HepG2 (cell line): ENCODE measurements around the gene ANKS3. TPM values are rescaled to one million over a fixed set of nuclear protein-coding genes. Genes with fewer than 3 reads are reported as not detected.

ENCODE experiments used
- AHR ChIP-seq: IDR thresholded peaks from 2 replicates; pipeline ENCODE4 v1.6.1; 2018; ENCODE audit warnings: missing genetic modification reagents, missing compliant biosample characterization
- ARNT ChIP-seq: fragments of 450-650 bp; IDR thresholded peaks from 2 replicates; pipeline ENCODE4 v1.6.1; 2017
- HOXA7 ChIP-seq: sonication (generic); formaldehyde crosslinking; IDR thresholded peaks from 2 replicates; pipeline ENCODE4 v1.8.1; 2022; ENCODE audit warnings: mild to moderate bottlenecking, missing genetic modification reagents, moderate library complexity
- KMT2A ChIP-seq: sonication (generic); formaldehyde crosslinking; IDR thresholded peaks from 2 replicates; pipeline ENCODE4 v1.4.0; 2020; ENCODE audit warnings: missing genetic modification reagents
- MXI1 ChIP-seq: IDR thresholded peaks from 3 replicates; pipeline ENCODE4 v1.6.1; 2012; ENCODE audit warnings: low read depth, low read length, inconsistent platforms, borderline replicate concordance
- SPEN ChIP-seq: sonication (generic); formaldehyde crosslinking; IDR thresholded peaks from 2 replicates; pipeline ENCODE4 v1.5.1; 2020; ENCODE audit warnings: low read depth, mild to moderate bottlenecking, missing genetic modification reagents
- SRSF9 ChIP-seq: fragments of 200-400 bp; formaldehyde crosslinking; IDR thresholded peaks from 2 replicates; pipeline ENCODE4 v1.6.1; 2018; ENCODE audit warnings: borderline replicate concordance, mild to moderate bottlenecking, low read depth, low read length; ENCODE audit not compliant: insufficient read depth, poor library complexity, severe bottlenecking
- STAT6 ChIP-seq: sonication (generic); formaldehyde crosslinking; IDR thresholded peaks from 2 replicates; pipeline ENCODE4 v1.4.0; 2020; ENCODE audit warnings: missing genetic modification reagents, mild to moderate bottlenecking, borderline replicate concordance
- XBP1 ChIP-seq: sonication (generic); formaldehyde crosslinking; IDR thresholded peaks from 2 replicates; pipeline ENCODE4 v1.5.0; 2020; ENCODE audit warnings: missing genetic modification reagents
- ZNF12 ChIP-seq: sonication (generic); formaldehyde crosslinking; IDR thresholded peaks from 2 replicates; pipeline ENCODE4 v1.5.0; 2020; ENCODE audit warnings: missing genetic modification reagents
- ZNF451 ChIP-seq: sonication (generic); formaldehyde crosslinking; IDR thresholded peaks from 2 replicates; pipeline ENCODE4 v1.5.0; 2020; ENCODE audit warnings: mild to moderate bottlenecking, missing genetic modification reagents
- ZNF576 ChIP-seq: sonication (generic); formaldehyde crosslinking; IDR thresholded peaks from 2 replicates; pipeline ENCODE4 v1.4.0; 2020; ENCODE audit warnings: mild to moderate bottlenecking, missing genetic modification reagents
- ZNF652 ChIP-seq: IDR thresholded peaks from 2 replicates; pipeline ENCODE4 v1.6.1; 2016; ENCODE audit warnings: low read depth, borderline replicate concordance
- ZNF703 ChIP-seq: sonication (generic); formaldehyde crosslinking; IDR thresholded peaks from 2 replicates; pipeline ENCODE4 v1.5.1; 2020; ENCODE audit warnings: missing genetic modification reagents, mild to moderate bottlenecking, moderate library complexity, borderline replicate concordance
- polyA plus RNA-seq, 8 experiments: library from polyadenylated mRNA; depleted of rRNA in 3 of 8; stranded (reverse) in 7 of 8; unstranded in 1 of 8; fragments of >200 nt; fragmentation: Illumina TruSeq in 4 of 8; extraction: Trizol in 4 of 8; gene quantifications; 2 replicates each; pipeline versions ENCODE4 v1.2.1 to v1.2.3, GENCODE V29; 2011 to 2016; ENCODE audit warnings: low read depth in 4 of 8, missing spikeins in 1 of 8, mixed read lengths in 1 of 8; ENCODE audit not compliant: insufficient read depth in 1 of 8
- total RNA-seq, 5 experiments: library from RNA; depleted of rRNA; stranded (reverse); fragments of >200 nt; fragmentation: Illumina TruSeq; extraction: Trizol; gene quantifications; 2 replicates each; pipeline ENCODE4 v1.2.3, GENCODE V29; 2016; ENCODE audit warnings: low read depth in 1 of 5
- TF ChIP-seq, protein P1 (sequence below): sonication (generic); formaldehyde crosslinking; IDR thresholded peaks from 2 replicates; pipeline ENCODE4 v1.4.0; 2020; ENCODE audit warnings: missing genetic modification reagents
- TF ChIP-seq, protein P2 (sequence below): sonication (generic); formaldehyde crosslinking; IDR thresholded peaks from 2 replicates; pipeline ENCODE4 v1.4.0; 2020; ENCODE audit warnings: missing genetic modification reagents

ANKS3 gene
- total and polyA plus RNA-seq, 2 of the 13 experiments (the other 11 are each of a cell fraction or from before 2014, with no cell fraction given): 11.4 to 15.9 TPM

DNA sequence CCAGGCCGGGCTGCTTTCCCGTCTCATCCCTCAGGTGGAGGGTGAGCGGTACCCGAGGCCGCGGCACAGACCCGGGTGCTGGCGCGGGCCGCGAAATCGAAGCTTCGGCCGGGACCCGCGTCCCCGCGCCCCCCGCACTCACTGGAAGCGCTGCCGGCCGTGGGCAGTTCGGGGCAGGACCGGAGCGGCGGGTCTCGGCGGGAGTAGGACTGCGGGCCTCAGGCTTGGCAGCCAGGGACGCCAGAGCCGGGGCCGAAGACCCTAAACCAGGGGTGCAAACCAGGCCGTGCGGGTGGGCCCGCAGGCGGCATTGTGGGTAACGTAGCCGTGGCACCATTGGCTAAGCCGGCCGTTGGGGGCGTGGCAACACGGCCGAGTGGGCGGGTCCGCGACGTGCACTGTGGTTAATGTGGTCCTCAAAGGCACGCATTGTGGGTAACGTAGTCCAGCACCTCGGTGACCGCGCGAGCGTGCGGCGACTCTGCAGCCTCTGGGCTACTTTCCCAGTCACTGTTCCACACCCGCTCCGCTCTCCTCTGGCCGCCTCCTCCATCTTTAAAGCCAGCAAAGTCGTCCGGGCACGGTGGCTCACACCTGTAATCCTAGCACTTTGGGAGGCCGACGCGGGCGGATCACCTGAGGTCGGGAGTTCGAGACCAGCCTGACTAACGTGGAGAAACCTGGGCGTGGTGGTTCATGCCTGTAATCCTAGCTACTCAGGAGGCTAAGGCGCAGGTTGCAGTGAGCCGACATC is 33.0 kb upstream of the ANKS3 start, which contains the start of gene ZNF500 (continued):
- TF ChIP-seq ZNF576 (CRISPR knock-in tag): peak; percentile 84
- peak; percentile 89; the same call in 1 of the 3 replicates for TF ChIP-seq MXI1
- TF ChIP-seq XBP1: no peak
- TF ChIP-seq ZNF703 (CRISPR knock-in tag): no peak
- no peak for TF ChIP-seq ZNF652 (CRISPR knock-in tag)
- no peak for TF ChIP-seq ZNF451 (CRISPR knock-in tag)
- peak; percentile 73; the same call in 1 of the 2 replicates for TF ChIP-seq KMT2A (CRISPR knock-in tag)
- 0 out of 2 replicates have a peak, but pooled peaks have one; percentile 11 for TF ChIP-seq ZNF12
- no peak; the same call in 1 of the 2 replicates for TF ChIP-seq AHR
- no peak for TF ChIP-seq HOXA7
- TF ChIP-seq ARNT: no peak
- TF ChIP-seq, protein P1, sequence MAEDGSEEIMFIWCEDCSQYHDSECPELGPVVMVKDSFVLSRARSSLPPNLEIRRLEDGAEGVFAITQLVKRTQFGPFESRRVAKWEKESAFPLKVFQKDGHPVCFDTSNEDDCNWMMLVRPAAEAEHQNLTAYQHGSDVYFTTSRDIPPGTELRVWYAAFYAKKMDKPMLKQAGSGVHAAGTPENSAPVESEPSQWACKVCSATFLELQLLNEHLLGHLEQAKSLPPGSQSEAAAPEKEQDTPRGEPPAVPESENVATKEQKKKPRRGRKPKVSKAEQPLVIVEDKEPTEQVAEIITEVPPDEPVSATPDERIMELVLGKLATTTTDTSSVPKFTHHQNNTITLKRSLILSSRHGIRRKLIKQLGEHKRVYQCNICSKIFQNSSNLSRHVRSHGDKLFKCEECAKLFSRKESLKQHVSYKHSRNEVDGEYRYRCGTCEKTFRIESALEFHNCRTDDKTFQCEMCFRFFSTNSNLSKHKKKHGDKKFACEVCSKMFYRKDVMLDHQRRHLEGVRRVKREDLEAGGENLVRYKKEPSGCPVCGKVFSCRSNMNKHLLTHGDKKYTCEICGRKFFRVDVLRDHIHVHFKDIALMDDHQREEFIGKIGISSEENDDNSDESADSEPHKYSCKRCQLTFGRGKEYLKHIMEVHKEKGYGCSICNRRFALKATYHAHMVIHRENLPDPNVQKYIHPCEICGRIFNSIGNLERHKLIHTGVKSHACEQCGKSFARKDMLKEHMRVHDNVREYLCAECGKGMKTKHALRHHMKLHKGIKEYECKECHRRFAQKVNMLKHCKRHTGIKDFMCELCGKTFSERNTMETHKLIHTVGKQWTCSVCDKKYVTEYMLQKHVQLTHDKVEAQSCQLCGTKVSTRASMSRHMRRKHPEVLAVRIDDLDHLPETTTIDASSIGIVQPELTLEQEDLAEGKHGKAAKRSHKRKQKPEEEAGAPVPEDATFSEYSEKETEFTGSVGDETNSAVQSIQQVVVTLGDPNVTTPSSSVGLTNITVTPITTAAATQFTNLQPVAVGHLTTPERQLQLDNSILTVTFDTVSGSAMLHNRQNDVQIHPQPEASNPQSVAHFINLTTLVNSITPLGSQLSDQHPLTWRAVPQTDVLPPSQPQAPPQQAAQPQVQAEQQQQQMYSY (CRISPR knock-in tag): 0 out of 2 replicates have a peak, but pooled peaks have one; percentile 5
- no peak for TF ChIP-seq SRSF9
- TF ChIP-seq, protein P2, sequence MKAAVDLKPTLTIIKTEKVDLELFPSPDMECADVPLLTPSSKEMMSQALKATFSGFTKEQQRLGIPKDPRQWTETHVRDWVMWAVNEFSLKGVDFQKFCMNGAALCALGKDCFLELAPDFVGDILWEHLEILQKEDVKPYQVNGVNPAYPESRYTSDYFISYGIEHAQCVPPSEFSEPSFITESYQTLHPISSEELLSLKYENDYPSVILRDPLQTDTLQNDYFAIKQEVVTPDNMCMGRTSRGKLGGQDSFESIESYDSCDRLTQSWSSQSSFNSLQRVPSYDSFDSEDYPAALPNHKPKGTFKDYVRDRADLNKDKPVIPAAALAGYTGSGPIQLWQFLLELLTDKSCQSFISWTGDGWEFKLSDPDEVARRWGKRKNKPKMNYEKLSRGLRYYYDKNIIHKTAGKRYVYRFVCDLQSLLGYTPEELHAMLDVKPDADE (CRISPR knock-in tag): no peak
- TF ChIP-seq STAT6 (CRISPR knock-in tag): no peak
- peak; percentile 89 for TF ChIP-seq SPEN (CRISPR knock-in tag)
